ENCODE results near the gene APP. TPM values are rescaled to one million over a fixed set of nuclear protein-coding genes. Genes with fewer than 3 reads are reported as not detected.

Gene APP
- total RNA-seq, 4 donors from 2014 or later = 471 to 1,291 (median 672) TPM

DNA sequence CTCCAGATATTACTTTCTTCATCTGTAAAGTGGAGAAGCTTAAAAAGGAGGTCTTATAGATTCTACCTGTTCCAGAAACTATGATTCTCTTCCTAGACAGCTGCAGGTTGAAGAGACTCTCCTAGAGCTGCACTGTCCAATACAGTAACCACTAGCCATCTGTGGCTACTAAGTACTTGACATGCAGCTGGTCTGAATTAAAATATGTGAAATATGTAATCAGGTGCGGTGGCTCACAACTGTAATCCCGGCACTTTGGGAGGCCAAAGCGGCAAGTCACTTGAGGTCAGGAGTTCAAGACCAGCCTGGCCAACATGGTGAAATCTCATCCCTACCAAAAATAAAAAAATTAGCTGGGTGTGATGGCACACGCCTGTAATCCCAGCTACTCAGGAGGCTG is 15.8 kb downstream of the APP start:
- H3K36me3 ChIP-seq = no peaks in the 10 kb centered on the region
- intact Hi-C loops (cut with DNase I; ENCODE audit: low total_unique reads) = no loop called here
- no peak for TF ChIP-seq POLR2AphosphoS5 (IDR thresholded peaks at IDR 0.05)
- TF ChIP-seq POLR2A (IDR thresholded peaks at IDR 0.05) = no peak
- TF ChIP-seq, protein P1, sequence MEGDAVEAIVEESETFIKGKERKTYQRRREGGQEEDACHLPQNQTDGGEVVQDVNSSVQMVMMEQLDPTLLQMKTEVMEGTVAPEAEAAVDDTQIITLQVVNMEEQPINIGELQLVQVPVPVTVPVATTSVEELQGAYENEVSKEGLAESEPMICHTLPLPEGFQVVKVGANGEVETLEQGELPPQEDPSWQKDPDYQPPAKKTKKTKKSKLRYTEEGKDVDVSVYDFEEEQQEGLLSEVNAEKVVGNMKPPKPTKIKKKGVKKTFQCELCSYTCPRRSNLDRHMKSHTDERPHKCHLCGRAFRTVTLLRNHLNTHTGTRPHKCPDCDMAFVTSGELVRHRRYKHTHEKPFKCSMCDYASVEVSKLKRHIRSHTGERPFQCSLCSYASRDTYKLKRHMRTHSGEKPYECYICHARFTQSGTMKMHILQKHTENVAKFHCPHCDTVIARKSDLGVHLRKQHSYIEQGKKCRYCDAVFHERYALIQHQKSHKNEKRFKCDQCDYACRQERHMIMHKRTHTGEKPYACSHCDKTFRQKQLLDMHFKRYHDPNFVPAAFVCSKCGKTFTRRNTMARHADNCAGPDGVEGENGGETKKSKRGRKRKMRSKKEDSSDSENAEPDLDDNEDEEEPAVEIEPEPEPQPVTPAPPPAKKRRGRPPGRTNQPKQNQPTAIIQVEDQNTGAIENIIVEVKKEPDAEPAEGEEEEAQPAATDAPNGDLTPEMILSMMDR (IDR thresholded peaks at IDR 0.05) = no peak
- no peak for TF ChIP-seq EP300 (IDR thresholded peaks at IDR 0.05; ENCODE audit: low read depth)

DNA sequence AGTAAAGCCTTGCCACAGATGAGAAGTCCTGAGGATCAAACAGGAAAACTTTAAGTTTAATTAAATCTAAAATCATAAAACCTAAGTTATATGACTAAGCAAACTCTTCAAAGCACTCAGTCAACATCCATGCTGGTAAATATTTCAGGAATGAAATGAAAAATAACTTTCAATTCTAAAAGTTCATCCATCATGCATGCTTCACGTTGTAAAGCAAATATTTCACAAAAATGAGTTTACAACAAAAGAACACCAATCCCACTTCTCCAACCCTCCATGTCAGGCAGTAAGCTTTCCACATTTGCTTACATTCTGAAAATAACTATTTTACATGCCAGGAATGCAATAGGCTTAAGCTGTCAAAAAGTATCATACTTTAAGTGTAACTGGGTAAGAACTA is 16.8 kb downstream of the APP start:
- H3K36me3 ChIP-seq = no peaks in the 10 kb centered on the region
- H3K4me3 ChIP-seq = no peak overlapping the region
- H3K4me1 ChIP-seq = peaks cover 19 to 40% (median 23%) of the 10 kb centered on the region in 4 donors
- no peak for DNase-seq
- intact Hi-C loops (cut with DNase I; ENCODE audit: low total_unique reads) = no loop called here
- no peaks in the 10 kb centered on the region for H3K9me3 ChIP-seq
- no peak for TF ChIP-seq POLR2A (IDR thresholded peaks at IDR 0.05)
- no peak for TF ChIP-seq POLR2AphosphoS5 (IDR thresholded peaks at IDR 0.05)
- TF ChIP-seq, protein P1 (IDR thresholded peaks at IDR 0.05) = no peak
- no peak for TF ChIP-seq EP300 (IDR thresholded peaks at IDR 0.05; ENCODE audit: low read depth)
- no peak overlapping the region for H3K27ac ChIP-seq
- WGBS, 2 donors (ENCODE audit: low coverage in 1 of 2) = 27 to 33% methylated on average over 1 of the region's 1 CpG
- no peaks in the 10 kb centered on the region for H3K27me3 ChIP-seq
- in situ Hi-C loops (cut with MboI; ENCODE audit: low pct_ligation_motif_present in 1 of 4, low pct_unique_long_range_greater_than_20kb in 1 of 4, low sequenced_read_pairs in 3 of 4) = loop anchor here in 1 of 4 donors (25.0 kb wide), 1 partner anchor 266 kb away; no protein-coding TSS in a partner anchor

More for the DNA sequence above, 15.8 kb downstream of the APP start:
- no peaks in the 10 kb centered on the region for H3K9me3 ChIP-seq
- H3K4me1 ChIP-seq = peaks cover 19 to 44% (median 26%) of the 10 kb centered on the region in 4 donors
- no peak for DNase-seq
- no peak overlapping the region for H3K27ac ChIP-seq
- WGBS, 2 donors (ENCODE audit: low coverage in 1 of 2) = 83% methylated on average over 4 of the region's 4 CpGs; no CpG with 5 or more reads in 1 of the 2 donors
- in situ Hi-C loops (cut with MboI; ENCODE audit: low pct_ligation_motif_present in 1 of 4, low pct_unique_long_range_greater_than_20kb in 1 of 4, low sequenced_read_pairs in 3 of 4) = loop anchor here in 1 of 4 donors (25.0 kb wide), 1 partner anchor 267 kb away; no protein-coding TSS in a partner anchor
- no peaks in the 10 kb centered on the region for H3K27me3 ChIP-seq
- H3K4me3 ChIP-seq = no peak overlapping the region

DNA sequence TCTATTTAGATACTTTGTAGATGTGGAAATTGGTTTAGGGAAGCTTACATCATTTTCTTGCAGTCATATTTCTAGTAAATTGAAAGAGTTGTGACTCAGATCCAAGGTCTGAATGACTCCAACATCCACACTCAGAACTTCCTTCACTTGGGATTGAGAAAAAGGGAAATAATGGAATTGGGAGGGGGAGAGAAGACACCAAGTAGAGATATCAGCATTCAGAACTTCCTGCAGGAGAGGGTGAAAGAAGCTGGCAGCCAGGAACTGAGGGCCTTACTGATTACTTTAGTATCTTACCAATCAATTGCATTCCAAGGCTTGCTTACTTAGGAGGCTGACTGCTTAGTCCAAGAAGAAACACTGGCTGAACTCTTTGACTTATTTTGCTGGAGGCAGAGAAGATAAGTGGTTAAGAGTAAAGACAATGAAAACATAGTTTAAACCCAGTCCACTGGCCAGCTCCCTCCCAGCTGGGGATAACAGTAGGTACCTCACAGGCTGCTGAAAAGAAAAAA is 21.7 kb downstream of the APP start:
- TF ChIP-seq POLR2A (IDR thresholded peaks at IDR 0.05) (no peak), POLR2AphosphoS5 (IDR thresholded peaks at IDR 0.05) (no peak), EP300 (IDR thresholded peaks at IDR 0.05; ENCODE audit: low read depth) (no peak)
- TF ChIP-seq, protein P1 (IDR thresholded peaks at IDR 0.05) = no peak
- intact Hi-C loops (cut with DNase I; ENCODE audit: low total_unique reads) = no loop called here
- in situ Hi-C loops (cut with MboI; ENCODE audit: low pct_ligation_motif_present in 1 of 4, low pct_unique_long_range_greater_than_20kb in 1 of 4, low sequenced_read_pairs in 3 of 4) = no loop called here

DNA sequence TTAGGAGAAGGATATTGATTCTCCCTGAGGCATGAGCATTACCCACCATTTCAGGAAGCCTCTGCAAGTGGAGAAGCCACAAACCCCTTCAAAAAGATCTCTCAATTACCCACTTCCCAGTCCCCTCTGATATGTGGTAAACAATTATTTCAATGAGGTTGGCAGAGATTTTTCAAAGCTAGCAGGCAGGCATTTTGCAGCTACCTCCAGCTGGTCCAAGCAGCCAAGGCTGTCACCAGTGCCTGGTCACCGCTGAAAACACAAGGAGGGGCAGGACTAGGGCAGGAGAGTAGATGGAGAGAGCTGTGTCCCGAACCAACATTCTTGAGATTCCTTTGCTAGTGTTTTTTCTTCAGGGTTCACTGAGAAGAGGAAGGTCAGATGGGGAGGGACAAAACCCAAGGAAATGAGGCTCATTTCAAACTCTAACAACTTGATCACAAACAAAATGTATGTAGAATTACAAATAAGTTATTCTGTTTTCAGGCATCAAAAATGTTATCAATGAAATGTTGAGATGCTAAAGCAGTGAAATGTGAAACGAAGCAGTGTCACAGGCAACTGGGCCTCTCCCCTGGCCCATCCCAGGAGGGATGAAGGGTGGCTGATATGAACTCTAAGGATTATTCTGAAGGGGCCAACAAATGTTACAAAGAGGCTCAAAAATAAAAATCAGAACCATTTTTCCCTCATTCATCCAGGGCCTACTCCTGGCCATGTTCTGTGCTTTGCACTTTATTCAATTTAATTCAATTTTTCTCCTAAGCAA is 22.3 kb downstream of the APP start:
- H3K4me1 ChIP-seq = peaks cover 0 to 17% (median 2%) of the 10 kb centered on the region in 4 donors
- TF ChIP-seq, protein P1 (IDR thresholded peaks at IDR 0.05) = no peak
- TF ChIP-seq POLR2AphosphoS5 (IDR thresholded peaks at IDR 0.05) = no peak
- no peak for TF ChIP-seq POLR2A (IDR thresholded peaks at IDR 0.05)
- TF ChIP-seq EP300 (IDR thresholded peaks at IDR 0.05; ENCODE audit: low read depth) = no peak
- intact Hi-C loops (cut with DNase I; ENCODE audit: low total_unique reads) = no loop called here
- no peaks in the 10 kb centered on the region for H3K9me3 ChIP-seq
- H3K36me3 ChIP-seq = no peaks in the 10 kb centered on the region
- no peak for DNase-seq
- H3K27me3 ChIP-seq = no peaks in the 10 kb centered on the region
- WGBS, 2 donors (ENCODE audit: low coverage in 1 of 2) = 51 to 78% methylated on average over 1 to 3 of the region's 3 CpGs
- H3K4me3 ChIP-seq = no peak overlapping the region
- H3K27ac ChIP-seq = peak overlapping the region in 2 of 4 donors; percentile 34 to 38
- in situ Hi-C loops (cut with MboI; ENCODE audit: low pct_ligation_motif_present in 1 of 4, low pct_unique_long_range_greater_than_20kb in 1 of 4, low sequenced_read_pairs in 3 of 4) = no loop called here

More for the DNA sequence above, 21.7 kb downstream of the APP start:
- DNase-seq = no peak
- Histone ChIP-seq H3K27me3 (no peaks in the 10 kb centered on the region), H3K27ac (peak overlapping the region in 2 of 4 donors; percentile 34 to 38), H3K36me3 (no peaks in the 10 kb centered on the region), H3K9me3 (no peaks in the 10 kb centered on the region), H3K4me3 (no peak overlapping the region), H3K4me1 (peaks cover 2 to 23% (median 7%) of the 10 kb centered on the region in 4 donors)
